ENCODE measurements around the gene TTLL6.

The TTLL6 gene

GRCh38 chr17:48816438-48816773 is 623 bp downstream of the TTLL6 start:
- Histone ChIP-seq H3K4me3 (replicated peaks; ENCODE audit: insufficient read depth, low read length) (no peak overlapping the region), H3K27ac (replicated peaks) (no peak overlapping the region), H3K27me3 (ENCODE audit: insufficient read depth, poor library complexity, severe bottlenecking) (peaks cover 35% of the 10 kb centered on the region)
- DNase-seq (ENCODE audit: low read depth in 1 of 2, low spot score in 1 of 2), result no peak
- TF ChIP-seq SPI1 (IDR thresholded peaks at IDR 0.05; ENCODE audit: borderline replicate concordance, low read depth) (peak; percentile 57; the same call in 1 of the 2 replicates), REST (IDR thresholded peaks at IDR 0.05; ENCODE audit: insufficient replicate concordance, low read depth) (no peak), POLR2AphosphoS5 (IDR thresholded peaks at IDR 0.05; ENCODE audit: low read depth) (no peak), CTCF (IDR thresholded peaks at IDR 0.05; ENCODE audit: insufficient read depth, low read length) (no peak)

- TF ChIP-seq POLR2AphosphoS5 (IDR thresholded peaks at IDR 0.05; ENCODE audit: low read depth) (no peak), GABPA (IDR thresholded peaks at IDR 0.05; ENCODE audit: low read depth) (no peak), REST (IDR thresholded peaks at IDR 0.05; ENCODE audit: insufficient replicate concordance, low read depth) (no peak)
- no peak for DNase-seq (ENCODE audit: low read depth in 1 of 2, low spot score in 1 of 2)
- no peak overlapping the region for H3K27ac ChIP-seq (replicated peaks)
- peaks cover 35% of the 10 kb centered on the region for H3K27me3 ChIP-seq (ENCODE audit: insufficient read depth, poor library complexity, severe bottlenecking)
- H3K4me3 ChIP-seq (replicated peaks; ENCODE audit: insufficient read depth, low read length), result no peak overlapping the region
Observed at GRCh38 chr17:48815311-48815710, 1.7 kb downstream of the TTLL6 start.

GRCh38 chr17:48814504-48814903 is 2.5 kb downstream of the TTLL6 start:
- no peak overlapping the region for H3K4me3 ChIP-seq (replicated peaks; ENCODE audit: insufficient read depth, low read length)
- no peak for TF ChIP-seq GABPA (IDR thresholded peaks at IDR 0.05; ENCODE audit: low read depth)
- peak; percentile 44 for TF ChIP-seq CTCF (IDR thresholded peaks at IDR 0.05; ENCODE audit: insufficient read depth, low read length)
- peaks cover 35% of the 10 kb centered on the region for H3K27me3 ChIP-seq (ENCODE audit: insufficient read depth, poor library complexity, severe bottlenecking)
- DNase-seq (ENCODE audit: low read depth in 1 of 2, low spot score in 1 of 2), result peak in 1 of 2 experiments; percentile 56
- no peak overlapping the region for H3K27ac ChIP-seq (replicated peaks)

- no peak overlapping the region for H3K4me3 ChIP-seq (replicated peaks; ENCODE audit: insufficient read depth, low read length)
- DNase-seq (ENCODE audit: low read depth in 1 of 2, low spot score in 1 of 2), result no peak
- no peak overlapping the region for H3K27ac ChIP-seq (replicated peaks)
- H3K27me3 ChIP-seq (ENCODE audit: insufficient read depth, poor library complexity, severe bottlenecking), result peaks cover 20% of the 10 kb centered on the region
- no peak for TF ChIP-seq SPI1 (IDR thresholded peaks at IDR 0.05; ENCODE audit: borderline replicate concordance, low read depth)
- no peak for TF ChIP-seq REST (IDR thresholded peaks at IDR 0.05; ENCODE audit: insufficient replicate concordance, low read depth)
- no peak for TF ChIP-seq POLR2AphosphoS5 (IDR thresholded peaks at IDR 0.05; ENCODE audit: low read depth)
- no peak for TF ChIP-seq CTCF (IDR thresholded peaks at IDR 0.05; ENCODE audit: insufficient read depth, low read length)
- no peak for TF ChIP-seq GABPA (IDR thresholded peaks at IDR 0.05; ENCODE audit: low read depth)
Observed at GRCh38 chr17:48812001-48812400, 5.0 kb downstream of the TTLL6 start.

Measured in HL-60 (cell line).